HG02943 (cell line): ENCODE data around the gene CRYBA2.

Source experiments
- ATAC-seq: cut with Tn5 transposase; IDR thresholded peaks from one replicate; pipeline ENCODE4 v1.9.1; 2021; ENCODE audit warnings: mild to moderate bottlenecking, low read depth, moderate library complexity; ENCODE audit not compliant: unreplicated experiment

CRYBA2 gene

GRCh38 chr2:218983263-218983933 lies 9.8 kb downstream of the CRYBA2 start:
- ATAC-seq: no peak

DNA sequence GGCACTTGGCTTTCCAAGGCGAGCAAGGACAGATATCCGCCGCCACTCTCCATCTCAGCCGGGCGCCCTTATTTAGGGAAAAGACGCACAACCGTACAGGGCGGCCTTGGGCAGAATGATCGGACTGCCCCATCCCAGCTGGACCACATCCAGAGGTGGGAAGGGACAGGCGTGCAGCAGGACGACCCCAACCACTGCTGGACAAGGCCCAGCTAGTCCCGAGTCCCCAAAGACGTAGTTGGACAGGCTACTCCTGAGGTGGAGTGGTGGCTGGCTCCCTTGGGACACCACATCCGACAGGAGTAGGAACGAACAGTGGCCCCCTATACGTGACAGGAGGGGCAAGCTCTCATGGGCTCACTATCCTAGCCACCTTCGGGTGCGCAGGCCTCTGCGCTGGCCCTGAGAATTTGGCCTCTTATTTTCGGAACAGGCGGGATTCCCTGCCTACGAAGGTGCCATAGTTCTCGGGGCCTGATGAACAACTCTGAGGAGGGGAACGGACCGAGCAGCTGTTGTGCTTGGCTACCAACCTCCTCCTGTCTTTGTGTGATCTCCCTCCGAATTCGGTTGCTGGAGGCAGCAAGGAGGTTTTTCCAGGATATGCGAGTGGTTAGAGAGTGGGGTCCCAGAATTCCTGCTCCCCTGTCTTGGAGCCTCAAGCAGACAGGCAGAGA lies 10.5 kb downstream of the CRYBA2 start:
- no peak for ATAC-seq

GRCh38 chr2:218981881-218982585 lies 11.2 kb downstream of the CRYBA2 start:
- ATAC-seq: no peak

DNA sequence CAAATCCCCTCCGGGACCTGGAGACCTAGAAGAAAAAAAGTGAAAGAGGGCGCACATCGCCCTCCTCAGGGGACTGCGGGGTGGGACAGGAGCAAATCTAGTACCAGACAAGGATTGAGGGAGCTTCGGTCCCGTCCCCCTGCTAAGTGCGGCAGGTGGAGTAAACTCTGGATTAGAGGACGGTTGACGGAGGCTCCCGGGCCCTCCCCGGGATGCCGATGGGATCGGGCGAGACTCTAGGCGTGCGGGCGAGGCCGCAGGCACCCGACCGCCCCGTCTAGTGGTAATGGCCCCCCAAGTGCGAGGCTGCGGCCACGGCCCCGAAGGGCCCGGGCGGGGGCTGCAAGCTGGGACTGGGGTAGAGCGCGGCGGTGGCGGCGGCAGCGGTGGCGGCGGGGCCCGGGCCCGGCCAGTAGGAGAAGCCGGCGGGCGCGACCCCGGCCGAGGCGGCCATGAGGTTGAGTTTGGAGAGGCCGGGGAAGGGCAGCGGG lies 11.8 kb downstream of the CRYBA2 start:
- no peak for ATAC-seq

- ATAC-seq: no peak
Observed at GRCh38 chr2:218980735-218981389, 12.4 kb downstream of the CRYBA2 start.

GRCh38 chr2:218979846-218980734 lies 13.1 kb downstream of the CRYBA2 start:
- peak; percentile 74 for ATAC-seq

DNA sequence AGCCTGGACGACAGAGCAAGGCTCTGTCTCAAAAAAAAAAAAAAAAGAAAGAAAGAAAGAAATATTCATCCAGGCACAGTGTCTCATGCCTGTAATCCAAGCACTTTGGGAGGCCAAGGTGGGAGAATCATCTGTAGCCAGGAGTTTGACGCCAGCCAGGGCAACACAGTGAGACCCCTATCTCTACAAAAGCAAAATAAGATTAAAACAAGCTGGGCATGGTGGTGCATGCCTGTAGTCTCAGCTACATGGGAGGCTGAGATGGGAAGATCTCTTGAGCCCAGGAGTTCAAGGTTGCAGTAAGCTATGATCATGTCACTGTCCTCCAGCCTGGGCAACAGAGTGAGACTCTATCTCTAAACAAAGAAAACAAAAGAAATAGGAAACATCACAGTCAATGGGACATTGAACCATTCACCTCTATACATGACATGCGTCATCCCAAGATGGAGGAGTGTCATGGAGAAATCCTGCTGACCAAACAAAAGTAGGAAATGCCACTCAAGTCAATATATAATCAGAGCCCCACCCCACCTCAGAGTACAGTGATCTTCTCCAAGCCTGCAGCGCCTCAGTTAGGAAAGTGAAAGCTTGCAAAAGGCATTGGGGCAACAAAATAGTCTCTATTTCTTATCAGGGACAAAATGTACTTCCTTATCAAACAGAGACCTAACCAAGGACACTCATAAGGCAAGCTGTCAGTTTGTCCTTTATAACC lies 18.0 kb downstream of the CRYBA2 start:
- ATAC-seq: no peak

DNA sequence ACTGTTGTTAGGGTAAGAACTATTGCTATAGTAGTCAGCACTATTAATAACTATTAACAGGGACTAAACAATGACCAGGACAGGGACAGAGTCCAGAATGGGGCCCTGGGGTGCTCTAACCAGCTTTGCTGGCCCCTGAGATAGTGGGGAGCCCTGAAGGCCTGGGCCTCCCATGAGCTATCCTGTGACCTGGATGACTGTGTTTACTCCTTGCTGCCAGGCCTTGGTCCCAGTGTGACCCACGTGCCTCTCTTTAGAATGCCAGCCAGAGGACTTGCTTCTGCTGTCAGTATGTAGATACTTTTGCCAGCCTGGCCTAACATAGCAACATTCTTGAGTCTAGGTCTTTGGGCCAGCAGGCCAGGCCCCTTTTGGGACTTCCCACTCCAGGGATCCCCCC lies 22.3 kb downstream of the CRYBA2 start:
- ATAC-seq: no peak

- no peak for ATAC-seq
Observed at GRCh38 chr2:218964041-218964771, 29.0 kb downstream of the CRYBA2 start.

GRCh38 chr2:218963601-218964000 lies 29.6 kb downstream of the CRYBA2 start:
- no peak for ATAC-seq

- no peak for ATAC-seq
Observed at GRCh38 chr2:218962859-218963492, 30.2 kb downstream of the CRYBA2 start.

DNA sequence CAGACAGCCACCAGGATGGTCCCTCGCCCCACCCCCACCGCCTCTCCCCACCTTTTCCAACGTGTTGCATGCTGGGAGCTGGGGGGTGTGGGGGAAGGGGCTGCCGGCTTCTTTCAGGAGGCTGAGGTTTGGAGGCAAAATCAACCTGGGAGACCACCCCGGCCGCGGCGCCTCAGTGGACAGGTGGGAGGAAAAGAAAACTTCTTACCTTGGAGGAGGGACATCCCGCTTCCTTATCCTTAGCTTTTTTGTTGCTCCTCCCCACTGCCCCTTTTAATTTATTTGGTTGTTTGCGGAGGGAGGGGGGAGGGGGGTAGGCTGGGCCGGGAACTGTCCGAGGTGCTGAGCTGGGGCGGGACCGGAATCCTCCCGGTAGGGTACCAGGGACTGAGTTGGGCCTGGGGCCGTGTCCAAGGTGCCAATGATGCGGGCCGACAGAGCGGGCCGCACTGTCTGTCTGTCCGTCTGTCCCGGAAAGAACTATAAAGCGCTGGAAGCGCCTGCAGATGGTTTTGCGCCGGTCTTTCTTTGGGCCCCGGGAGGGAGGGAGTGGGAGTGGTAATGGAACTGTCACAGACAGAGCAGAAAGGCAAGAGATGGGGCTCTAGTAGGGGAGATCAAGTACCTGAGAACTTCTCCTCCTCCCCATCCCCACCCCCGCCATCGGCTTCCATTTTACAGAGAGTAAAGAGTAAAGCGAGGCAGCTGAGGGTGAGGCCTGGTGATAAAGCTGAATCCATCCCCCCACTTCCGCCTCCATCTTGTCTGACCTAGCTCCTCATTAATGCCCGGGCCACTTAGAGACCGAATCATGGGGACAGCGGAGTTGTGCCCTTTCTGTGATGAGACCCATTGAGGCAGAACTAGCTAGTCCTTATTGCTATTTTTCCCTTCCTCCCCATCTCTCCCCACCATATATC lies 31.3 kb downstream of the CRYBA2 start:
- ATAC-seq: no peak

GRCh38 chr2:218961229-218961628 lies 32.0 kb downstream of the CRYBA2 start:
- ATAC-seq: no peak

DNA sequence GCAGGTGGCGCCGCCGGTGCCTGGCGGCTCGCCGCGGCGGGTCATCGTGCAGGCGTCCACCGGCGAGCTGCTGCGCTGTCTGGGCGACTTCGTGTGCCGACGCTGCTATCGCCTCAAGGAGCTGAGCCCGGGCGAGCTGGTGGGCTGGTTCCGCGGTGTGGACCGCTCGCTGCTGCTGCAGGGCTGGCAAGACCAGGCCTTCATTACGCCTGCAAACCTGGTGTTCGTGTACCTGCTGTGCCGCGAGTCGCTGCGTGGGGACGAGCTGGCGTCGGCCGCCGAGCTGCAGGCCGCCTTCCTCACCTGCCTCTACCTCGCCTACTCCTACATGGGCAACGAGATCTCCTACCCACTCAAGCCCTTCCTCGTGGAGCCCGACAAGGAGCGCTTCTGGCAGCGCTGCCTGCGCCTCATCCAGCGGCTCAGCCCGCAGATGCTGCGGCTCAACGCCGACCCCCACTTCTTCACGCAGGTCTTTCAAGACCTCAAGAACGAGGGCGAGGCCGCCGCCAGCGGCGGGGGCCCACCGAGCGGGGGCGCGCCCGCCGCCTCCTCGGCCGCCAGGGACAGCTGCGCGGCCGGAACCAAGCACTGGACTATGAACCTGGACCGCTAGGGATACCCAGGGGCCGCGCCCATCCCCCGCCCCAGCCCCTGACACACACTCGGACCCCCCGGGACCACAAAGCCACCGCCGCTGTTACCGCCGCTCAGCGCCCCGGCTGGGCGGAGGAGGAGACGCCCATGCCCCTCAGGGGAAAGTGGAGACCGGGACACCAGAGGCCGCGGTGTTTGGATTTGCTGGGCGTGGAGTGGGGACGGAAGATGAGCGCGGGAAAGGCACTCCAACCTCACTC lies 32.7 kb downstream of the CRYBA2 start:
- ATAC-seq: no peak

- no peak for ATAC-seq
Observed at GRCh38 chr2:218959761-218960308, 33.4 kb downstream of the CRYBA2 start.

DNA sequence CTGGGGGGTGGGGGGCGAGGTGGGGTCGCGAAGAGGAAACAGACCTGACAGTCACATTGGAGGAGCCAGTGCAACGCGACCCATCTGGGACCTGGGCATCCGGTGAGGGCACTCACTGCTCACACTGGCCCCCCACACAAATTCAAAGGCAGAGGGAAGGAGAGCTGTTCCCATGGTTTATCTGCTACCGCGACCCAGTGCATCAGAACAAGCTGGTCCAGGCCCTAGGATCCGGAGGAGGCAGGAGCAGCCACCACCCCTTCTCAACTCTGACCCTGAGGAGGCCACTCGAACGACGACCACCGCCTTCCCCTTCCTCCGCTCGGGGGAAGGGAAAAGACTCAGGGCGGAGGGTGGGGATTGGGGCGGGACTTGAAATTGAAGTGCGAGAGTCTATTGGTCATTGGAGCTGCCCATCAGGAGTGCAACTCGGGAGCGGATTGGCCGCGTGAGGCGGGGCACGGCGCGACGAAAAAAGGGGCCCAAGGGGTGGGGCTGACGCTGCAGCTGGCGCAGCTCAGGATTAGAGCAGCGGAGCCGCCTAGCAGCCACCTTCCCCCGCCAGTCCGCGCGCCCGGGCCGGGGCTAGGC lies 34.0 kb downstream of the CRYBA2 start, which contains the start of gene CDK5R2:
CDK5R2 (plus strand) TSS at position 526 of the 591 bp plus-strand sequence. CDS start 155 bp downstream, outside the sequence.
- peak; percentile 79 for ATAC-seq
